GM19468 (cell line): ENCODE results near the gene GNA14.
A peak's percentile ranks its signal among the peaks of the same experiment; 100 is the strongest.
"Not testable (repeated sequence)": the region's sequence is repeated elsewhere in the genome, so short reads cannot be mapped to it uniquely, and the experiment has no call there.

Source experiments
- ATAC-seq: cut with Tn5 transposase; IDR thresholded peaks from one replicate; pipeline ENCODE4 v1.9.1; 2021; ENCODE audit warnings: mild to moderate bottlenecking, moderate library complexity, moderate number of reproducible peaks; ENCODE audit not compliant: unreplicated experiment; ENCODE audit errors: extremely low read depth

The GNA14 gene

DNA sequence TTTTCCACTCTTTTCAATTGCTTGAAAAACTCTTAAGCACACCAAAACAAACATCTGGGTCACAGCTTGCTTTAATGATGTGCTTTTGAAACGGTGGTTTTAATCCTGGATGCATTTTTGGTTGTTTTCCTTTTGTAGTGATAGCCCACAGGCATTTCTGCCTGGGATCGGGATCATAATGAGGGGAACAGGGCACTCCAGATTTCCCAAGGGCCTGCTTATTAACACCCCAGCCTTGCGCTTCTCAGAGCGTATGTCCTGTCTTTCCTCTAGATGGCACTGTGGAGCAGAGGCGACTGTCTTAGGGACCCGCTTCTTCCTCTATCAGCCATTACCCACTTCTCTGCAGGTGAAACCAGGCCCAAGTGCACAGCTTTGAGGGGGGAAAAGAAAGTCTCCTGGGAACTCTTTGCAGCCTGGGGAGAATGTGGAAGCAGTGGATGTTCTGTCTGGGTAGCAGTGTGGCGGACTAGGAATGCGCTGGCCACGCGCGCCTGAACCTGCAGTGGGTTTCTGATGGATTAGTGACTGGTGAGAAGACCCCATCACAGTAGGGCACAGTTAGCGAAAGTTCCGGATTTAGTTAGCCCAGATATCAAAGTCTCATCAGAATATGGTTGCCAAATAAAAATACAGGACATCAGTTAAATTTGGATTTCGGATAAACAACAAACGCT lies 190.1 kb downstream of the GNA14 start:
- ATAC-seq, result peak; percentile 64

DNA sequence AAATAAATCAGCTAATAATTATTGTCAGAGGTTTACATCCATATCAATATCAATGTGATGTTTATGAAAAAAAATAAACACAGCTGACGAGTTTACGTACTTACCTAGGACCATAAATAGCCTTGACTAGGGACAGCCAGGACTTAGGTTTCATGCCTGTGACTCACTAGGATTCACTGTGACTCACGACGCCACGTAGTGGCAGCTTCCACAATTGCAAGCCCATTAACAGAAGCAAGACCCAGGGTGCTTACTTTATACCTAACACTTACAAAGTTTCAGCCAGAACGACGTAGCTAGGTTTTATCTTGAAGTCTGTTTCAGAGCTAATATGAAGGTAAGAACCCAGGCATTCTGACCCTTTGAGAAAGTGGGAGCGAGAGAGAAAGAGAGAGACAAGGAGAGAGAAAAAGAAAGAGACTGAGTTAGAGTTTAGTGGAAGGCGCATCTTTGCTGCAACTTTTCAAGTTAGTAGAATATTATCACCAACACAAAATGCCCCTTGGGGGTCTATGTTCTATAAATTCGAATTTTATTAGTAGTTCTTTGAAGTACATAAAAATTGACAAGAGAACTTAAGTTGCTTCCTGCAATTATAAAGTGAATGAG lies 191.2 kb downstream of the GNA14 start:
- ATAC-seq, result peak; percentile 79

DNA sequence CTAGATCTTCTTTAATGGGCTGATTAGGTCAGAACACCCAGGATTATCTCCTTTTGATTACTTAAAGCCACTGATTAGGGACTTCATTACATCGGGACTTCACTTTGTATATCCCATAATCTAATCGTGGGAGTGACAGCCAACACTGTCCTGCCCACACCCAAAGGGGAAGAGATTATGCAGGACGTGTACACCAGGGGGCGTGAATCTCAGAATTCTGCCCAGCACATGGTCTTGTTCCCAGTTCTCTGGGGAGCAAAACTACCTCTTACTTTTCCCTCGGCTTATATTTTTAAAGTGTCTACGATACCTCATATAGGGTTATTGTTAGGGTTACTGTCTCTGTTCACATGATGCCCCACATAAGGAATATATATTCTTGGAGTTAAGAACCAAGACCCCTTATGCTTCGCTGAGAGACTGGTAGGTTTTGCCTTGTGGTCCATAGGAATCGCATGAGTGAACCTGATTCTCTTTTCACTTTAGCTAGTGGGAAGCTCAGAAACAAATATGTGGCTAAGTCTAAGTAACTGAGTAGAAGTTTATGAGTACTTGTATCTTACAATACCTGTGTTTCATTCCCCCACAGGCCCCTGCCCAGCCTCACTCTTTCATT lies 192.7 kb downstream of the GNA14 start:
- ATAC-seq, result no peak

DNA sequence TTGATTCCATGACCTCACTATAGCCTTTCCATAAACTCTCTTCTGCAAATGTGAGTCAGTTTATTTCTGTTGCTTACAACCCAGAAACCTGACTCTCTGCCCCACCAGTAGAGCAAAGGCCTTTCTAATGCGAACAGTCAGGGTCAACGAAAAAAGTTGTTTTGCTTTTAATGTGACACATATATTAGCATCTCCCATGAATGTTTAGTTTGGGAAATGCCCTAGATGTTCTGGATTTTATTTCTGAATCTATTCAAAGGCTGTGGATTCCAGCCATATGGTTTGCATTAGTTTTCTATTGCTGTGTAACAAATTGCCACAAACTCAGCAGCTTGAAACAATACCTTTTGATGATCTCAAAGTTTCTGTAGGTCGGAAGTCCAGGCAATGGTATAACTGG lies 193.5 kb downstream of the GNA14 start:
- ATAC-seq, result no peak

DNA sequence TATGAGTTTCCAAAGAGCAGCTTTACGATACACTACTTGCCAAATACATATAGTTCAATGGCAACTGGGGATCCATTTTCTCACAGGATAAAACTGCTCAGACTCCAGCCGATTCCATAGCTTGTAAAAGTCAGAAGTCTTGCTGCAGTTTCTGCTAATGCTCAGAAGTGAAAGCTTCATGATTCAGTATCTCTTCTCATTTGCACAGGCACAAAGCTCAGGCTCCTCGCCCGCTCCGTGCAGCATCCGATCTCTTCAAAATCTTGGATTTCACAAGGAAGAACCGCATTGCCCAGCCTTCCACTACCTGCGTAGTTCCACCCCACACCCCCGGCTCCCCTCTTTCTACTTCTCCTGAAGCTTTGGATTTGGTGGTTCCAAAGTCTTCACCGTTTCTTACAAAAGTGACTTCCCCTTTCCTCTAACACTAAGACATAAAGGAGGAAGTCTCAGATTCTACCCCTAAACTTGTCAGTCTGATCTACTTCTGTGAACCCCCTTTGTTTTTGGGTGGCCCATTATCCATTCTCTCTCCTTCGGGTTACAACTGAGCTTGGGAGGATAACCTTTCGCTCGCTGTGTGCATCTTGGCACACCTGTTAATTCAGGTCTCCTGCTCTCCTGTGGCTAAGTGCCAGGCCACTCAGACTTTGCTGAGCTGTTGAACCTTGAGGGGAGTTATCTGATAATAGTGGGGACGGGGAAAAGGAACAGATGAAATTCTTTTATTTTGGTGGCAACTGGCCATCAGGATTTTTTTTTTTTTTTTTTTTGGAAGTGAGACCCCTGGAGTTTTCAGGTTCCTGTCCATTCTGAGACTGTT lies 194.1 kb downstream of the GNA14 start:
- no peak for ATAC-seq

DNA sequence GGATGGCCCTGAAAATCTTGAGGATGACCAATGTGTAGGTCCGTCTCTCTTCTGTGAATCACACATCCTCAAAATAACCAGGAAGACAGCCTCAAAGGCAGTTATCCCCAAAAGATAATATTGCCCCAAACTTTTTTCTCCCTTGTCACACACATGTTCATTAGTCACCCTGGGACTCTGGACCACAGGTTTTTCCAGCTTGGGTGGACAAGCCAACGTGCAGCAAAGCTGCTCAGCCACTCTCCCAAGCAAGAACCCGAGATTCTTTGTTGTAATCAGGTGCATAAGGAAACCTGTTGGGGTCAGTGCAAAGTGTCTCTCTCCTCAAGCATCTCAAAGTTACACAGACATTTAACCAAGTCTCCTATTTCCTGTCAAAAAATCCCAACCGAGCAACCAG lies 196.6 kb downstream of the GNA14 start:
- ATAC-seq, result no peak

DNA sequence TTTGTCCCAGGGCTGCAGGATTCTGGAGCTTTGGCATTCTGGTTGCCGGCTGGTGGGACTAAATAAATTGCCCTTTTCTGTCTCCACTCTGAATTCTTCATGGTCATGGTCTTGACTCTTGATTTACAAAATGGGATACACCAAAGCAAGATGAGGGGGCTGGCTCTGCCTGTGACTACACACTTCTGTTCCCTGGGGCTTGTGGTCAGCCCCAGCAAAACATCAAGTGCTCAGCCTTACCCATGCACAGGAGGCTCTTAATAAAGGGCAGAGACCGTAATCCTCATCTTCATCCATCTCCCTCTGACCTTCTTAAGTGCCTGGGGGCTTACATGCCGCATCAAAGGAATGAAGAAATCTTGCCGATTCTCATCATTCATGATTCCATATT lies 198.0 kb downstream of the GNA14 start:
- no peak for ATAC-seq

DNA sequence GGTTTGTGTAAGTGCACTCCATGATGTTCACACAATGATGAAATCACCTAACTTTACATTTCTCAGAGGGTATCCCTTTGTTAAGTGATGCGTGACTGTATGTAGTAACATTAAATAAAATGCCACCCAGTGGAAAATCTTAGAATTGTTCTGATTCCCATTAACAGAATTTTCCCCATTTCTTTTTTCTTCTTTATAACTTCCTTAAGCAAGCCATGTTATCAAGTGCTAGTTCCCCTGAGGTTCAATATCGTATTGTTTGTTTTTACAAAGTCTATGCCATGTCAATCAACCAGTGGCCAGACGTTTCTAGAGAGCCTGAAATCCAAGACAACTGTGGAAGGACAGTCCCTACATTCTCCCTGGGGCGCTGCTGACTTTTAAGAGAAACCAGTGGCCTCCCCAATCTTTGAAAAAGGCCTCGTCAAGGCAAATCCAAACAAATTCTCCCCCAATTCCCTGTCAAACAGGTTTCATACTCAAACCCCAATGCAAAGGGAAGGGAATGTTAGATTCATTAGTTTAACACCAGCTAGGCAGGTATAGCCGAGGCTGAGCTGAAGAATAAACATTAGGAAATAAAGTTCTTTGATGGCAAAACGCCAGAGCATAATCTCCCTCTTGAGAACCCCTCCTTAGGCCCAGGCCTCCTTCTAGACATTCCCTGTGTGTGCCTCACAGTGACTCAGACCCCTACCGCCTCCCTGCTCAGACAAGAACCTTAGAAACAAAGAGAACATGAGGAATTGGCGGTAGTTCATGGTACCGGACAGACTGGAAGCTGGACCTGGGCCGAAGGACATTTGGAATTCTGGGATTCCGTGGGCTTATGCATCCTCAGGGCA lies 198.7 kb downstream of the GNA14 start:
- ATAC-seq, result no peak

DNA sequence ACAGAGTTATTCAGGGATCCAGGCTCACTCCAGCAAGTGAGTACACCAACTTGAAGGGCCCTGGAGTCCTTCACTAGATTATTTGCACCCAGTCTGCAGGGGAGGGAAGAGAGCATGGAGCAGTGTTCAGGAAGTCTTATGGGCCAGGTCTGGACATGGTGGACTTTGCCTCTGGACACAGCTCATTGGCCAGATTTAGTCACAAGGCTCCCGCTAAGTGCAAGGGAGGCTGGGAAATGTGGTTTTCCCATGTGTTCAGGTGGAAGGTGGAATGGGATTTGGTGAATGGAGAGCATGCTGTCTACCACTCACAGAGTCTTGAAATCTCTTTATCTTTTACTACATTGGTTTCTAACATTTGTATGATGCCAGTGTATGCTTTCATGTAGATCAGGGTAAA lies 200.5 kb downstream of the GNA14 start:
- ATAC-seq, result no peak

DNA sequence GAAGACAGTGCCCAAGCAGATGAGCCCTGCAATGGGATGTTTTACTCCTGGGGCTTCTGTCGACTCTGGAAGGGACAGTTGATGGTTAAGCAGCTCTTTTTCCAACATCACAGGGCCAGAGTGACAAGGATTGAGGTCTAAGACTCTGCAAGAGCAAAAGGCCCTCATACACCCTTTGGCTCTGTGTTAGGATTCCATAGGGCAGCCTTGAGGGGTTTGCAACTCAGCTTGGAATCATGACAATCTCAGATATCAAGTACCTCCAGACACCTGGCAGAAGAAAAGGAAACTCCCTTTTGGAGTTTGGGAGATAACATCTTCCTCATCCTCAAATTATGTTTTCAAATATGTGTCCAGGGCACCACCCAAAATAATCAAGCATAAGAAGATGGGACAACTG lies 205.7 kb downstream of the GNA14 start:
- ATAC-seq, result no peak

DNA sequence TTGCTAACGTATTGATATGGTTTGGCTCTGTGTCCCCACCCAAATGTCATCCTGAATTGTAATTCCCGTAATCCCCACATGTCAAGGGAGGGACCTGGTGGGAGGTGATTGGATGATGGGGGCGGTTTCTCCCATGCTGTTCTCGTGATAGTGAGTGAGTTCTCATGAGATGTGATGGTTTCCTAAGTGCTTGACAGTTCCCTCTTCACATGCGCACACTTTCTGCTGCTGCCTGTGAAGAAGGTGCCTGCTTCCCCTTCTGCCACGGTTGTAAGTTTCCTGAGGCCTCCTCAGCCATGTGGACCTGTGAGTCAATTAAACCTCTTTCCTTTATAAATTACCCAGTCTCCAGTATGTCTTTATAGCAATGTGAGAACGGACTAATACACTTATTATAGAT lies 207.0 kb downstream of the GNA14 start:
- not testable (repeated sequence) for ATAC-seq

DNA sequence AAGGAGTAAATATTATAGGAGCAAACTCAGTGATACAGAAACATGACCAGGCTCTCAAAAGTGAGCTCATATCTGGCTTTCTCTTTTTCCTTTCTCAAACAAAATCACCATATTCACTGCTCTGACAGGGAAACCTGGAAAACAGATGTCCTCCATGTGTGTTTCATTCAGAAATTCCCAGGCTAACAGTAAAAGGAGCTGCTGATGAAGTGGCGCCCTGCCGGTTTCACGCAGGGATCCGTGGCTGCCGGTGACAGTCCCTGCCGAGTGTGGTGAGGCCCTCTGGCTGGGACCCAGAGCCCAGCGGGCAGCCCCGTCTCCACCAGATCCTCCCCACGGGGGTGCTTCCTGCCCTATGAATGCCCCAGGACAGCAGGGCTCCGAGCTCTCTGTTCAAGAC lies 208.1 kb downstream of the GNA14 start:
- no peak for ATAC-seq

DNA sequence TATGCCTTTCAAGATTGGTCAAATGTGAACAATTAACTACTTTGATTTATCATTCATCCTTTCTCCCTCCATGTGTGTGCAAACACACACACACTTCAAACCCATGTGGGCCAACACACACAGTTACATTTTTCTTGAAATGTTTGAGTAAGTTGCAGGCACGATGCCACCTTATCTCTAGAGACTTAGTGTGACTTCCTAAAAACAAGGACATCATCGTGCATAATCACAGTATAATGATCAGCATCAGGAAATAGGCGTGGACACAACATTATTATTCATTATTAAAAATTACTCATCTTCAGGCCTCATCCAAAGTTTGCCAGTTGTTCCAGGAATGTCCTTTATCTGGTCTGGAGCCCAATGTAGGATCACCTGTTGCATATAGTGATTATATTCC lies 209.5 kb downstream of the GNA14 start:
- no peak for ATAC-seq

DNA sequence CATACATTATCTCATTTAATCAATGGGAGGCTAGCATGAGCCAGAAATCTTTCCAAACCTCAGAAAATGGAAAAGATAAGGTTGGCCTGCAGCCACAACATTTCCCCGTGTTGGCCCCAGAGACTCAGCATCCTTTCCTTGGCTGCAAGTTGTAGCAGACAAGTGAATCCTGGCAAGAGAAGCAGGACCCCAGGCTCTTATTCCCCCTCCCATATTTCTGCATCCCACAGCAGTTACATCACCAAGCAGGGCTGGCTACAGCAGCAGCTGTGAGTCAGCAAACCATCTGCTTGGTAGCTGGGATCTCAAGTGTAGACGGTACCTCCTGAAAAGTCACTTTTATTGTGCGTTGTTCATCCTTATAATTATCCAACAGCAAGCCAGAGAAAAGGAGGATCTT lies 212.4 kb downstream of the GNA14 start:
- ATAC-seq, result no peak

DNA sequence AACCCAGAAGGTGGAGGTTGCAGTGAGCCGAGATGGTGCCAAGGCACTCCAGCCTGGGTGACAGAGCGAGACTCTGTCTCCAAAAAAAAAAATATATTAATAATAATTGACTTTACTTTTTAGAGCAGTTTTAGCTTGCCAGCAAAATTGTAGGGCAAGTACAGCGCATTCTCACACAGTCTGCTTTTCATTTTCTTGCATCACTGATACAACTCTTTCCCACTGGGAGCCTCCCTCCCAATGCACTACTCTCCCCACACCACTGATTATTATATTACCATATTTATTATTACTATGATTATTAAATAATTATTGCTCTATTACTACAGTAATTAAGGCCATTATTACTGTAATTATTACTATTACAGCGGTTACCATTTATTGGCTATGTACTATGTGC lies 212.8 kb downstream of the GNA14 start:
- no peak for ATAC-seq

DNA sequence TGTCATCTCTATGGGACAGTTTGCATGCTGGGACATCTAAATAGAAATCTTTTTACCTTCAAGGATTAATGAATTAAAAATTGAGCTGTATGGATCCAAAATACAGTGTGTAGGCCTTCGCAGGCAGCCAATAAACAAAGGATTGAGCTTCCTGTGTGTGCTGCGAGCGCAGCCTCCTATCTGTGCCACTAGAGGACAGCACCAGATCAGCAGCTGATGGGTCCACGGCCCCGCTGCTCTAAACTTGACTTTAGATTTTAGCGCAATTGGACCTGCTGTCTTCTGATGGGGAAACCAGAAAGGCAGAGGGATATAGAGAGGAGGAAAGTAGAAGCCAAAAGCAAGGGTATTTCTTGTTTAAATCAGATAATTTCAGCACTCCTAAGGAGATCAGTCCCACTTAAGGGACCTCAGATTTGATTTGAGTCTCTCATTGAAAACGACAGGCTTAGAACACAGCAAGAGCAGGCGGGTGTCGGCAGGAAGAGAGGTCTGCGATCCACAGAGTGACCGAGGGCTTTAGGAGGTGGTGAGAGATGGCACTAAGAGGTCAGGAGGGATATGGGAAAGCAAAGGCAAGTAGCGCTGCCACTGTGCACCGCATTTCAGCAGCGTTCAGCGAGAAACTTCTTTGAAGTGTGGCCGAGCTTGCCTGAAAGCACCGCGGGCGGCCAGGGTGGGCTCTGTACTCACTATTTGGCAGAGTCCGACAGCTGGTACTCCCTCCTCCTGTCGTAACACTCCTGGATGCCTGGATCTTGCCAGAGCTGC lies 214.3 kb downstream of the GNA14 start:
- peak; percentile 57 for ATAC-seq

DNA sequence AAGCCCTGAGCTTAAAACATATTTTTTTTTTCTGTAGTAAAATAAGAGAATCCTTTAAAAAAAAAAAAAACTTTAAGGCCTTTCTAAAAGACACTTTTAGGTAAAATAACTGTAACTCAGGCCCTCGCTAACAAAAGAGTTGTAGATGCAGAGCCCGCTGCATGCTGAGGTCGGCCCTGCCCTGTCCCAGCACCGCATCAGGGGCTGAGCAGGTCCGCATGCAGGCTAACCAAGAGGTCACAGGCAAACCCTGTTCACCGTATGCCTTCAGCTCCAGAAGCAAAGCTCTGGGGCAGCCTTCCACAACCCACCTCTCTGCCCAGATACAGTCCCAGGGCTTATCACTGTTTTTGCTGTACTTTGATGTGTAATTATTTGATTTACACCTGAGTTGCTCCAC lies 216.1 kb downstream of the GNA14 start:
- ATAC-seq, result no peak

DNA sequence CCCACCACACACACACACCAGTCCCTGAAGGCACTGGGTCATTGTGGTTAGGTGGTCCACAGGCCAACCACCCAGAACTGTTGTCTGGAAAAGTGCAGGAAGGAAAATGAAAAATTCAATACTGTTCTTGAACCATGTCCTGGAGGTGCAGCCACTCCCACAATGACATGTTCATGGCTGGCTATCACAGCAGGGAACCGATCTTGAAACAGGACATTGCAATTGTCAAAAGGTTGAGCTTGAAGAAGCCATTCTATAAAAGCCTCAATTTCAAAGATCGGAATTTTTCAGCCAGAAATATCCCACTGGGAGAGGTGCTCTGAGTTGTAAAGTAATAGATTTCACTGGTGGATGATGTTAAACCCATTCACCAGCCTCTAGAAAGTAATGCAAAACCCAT lies 218.2 kb downstream of the GNA14 start:
- no peak for ATAC-seq

DNA sequence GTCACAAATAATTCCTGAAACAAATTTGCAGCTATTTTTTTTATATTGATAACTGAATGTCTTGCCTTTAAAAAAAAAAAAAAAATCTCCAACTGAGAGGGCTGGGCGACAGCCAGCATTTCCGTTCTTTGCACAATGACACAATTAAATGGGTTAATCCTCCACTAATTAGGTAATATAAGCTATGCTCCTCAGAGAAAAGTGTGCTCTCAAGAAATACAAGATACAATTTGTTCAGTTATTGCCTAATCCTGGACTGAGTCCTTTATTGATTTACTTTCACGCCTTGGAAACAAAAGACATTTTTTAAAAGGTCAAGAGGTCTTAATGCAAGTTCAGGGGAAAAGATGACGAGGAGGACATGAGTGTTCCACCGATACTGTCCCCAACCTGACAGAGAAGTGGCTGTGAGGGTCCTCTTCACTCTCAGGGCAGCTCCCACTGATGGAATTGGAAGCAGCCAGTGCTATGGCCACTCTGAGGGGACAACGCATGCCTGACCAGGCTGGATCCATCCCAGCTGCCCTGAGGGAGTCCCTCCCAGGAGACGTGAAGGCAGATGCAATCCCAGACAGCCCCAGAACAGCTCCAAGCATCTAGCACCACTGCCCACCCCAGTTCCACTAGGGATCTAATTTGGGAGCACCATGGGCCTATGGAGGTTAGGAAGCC lies 220.7 kb downstream of the GNA14 start:
- ATAC-seq, result no peak
